VCaP (cell line): ENCODE results near the gene NLRC4.
"Not testable (repeated sequence)": the region's sequence is repeated elsewhere in the genome, so short reads cannot be mapped to it uniquely, and the experiment has no call there.

Experiments
- H3K27ac ChIP-seq: fragments of 450-650 bp; 2 replicates; pipeline ENCODE4 v1.5.1; 2017
- TF ChIP-seq, protein P1 (sequence below): fragments of 450-650 bp; conservative IDR thresholded peaks from 2 replicates; pipeline ENCODE4 v1.5.1; 2017; ENCODE audit warnings: mild to moderate bottlenecking, moderate library complexity

NLRC4 gene, protein sequence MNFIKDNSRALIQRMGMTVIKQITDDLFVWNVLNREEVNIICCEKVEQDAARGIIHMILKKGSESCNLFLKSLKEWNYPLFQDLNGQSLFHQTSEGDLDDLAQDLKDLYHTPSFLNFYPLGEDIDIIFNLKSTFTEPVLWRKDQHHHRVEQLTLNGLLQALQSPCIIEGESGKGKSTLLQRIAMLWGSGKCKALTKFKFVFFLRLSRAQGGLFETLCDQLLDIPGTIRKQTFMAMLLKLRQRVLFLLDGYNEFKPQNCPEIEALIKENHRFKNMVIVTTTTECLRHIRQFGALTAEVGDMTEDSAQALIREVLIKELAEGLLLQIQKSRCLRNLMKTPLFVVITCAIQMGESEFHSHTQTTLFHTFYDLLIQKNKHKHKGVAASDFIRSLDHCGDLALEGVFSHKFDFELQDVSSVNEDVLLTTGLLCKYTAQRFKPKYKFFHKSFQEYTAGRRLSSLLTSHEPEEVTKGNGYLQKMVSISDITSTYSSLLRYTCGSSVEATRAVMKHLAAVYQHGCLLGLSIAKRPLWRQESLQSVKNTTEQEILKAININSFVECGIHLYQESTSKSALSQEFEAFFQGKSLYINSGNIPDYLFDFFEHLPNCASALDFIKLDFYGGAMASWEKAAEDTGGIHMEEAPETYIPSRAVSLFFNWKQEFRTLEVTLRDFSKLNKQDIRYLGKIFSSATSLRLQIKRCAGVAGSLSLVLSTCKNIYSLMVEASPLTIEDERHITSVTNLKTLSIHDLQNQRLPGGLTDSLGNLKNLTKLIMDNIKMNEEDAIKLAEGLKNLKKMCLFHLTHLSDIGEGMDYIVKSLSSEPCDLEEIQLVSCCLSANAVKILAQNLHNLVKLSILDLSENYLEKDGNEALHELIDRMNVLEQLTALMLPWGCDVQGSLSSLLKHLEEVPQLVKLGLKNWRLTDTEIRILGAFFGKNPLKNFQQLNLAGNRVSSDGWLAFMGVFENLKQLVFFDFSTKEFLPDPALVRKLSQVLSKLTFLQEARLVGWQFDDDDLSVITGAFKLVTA

DNA sequence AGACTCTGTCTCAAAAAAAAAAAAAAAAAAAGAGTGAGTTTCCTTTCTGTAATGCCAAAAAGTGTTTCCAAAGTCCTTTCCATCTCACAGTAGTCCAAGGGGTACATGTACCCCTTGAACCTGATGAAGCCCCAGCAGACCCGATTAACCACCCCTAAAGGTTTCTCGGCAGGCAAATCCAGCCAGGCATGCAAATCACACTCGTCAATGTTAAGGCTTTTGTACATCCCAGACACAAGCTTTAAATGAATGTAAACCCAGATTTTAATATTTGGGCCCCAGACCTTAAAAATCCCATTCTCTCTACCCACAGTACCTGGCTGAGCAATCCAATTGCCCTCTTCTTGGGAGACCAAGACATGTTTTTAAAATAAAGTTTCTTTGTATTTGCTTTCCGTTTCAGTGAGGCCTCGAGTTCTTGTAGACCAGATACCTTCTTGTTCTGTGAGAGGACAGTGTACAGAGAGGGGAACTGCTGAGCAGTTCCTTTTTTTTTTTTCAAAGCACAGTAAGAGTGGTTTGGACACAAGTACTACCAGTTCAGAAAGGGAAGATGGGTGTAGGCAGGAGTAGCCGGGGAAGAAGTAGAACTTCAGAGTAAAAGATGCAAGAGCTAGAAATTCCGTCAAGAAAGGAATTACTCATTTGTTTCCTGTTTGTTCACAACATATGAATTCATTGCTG is at the start of gene NLRC4:
Gene NLRC4 (minus strand): TSS at position 465 of the 684 bp plus-strand sequence. CDS start 8,111 bp downstream, outside the sequence.
- TF ChIP-seq, protein P1, sequence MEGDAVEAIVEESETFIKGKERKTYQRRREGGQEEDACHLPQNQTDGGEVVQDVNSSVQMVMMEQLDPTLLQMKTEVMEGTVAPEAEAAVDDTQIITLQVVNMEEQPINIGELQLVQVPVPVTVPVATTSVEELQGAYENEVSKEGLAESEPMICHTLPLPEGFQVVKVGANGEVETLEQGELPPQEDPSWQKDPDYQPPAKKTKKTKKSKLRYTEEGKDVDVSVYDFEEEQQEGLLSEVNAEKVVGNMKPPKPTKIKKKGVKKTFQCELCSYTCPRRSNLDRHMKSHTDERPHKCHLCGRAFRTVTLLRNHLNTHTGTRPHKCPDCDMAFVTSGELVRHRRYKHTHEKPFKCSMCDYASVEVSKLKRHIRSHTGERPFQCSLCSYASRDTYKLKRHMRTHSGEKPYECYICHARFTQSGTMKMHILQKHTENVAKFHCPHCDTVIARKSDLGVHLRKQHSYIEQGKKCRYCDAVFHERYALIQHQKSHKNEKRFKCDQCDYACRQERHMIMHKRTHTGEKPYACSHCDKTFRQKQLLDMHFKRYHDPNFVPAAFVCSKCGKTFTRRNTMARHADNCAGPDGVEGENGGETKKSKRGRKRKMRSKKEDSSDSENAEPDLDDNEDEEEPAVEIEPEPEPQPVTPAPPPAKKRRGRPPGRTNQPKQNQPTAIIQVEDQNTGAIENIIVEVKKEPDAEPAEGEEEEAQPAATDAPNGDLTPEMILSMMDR: no peak
- no peak within 1 kb of the TSS for H3K27ac ChIP-seq

DNA sequence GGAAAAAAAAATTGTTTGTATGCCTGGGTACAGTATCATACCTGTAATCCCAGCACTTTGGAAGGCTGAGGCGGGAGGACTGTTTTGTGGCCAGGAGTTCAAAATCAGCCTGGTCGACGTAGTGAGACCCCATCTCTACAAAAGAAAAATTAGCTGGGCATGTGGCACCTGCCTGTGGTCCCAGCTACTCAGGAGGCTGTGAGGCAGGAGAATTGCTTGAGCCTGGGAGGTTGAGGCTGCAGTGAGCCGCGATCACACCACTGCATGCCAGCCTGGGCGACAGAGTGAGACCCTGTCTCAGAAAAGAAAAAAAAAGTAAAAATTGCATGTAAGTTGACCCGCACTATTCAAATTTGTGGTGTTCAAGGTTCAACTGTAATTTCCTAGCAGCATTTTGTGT is 45.9 kb upstream of the NLRC4 start:
- TF ChIP-seq, protein P1: no peak
- H3K27ac ChIP-seq: no peak overlapping the region

DNA sequence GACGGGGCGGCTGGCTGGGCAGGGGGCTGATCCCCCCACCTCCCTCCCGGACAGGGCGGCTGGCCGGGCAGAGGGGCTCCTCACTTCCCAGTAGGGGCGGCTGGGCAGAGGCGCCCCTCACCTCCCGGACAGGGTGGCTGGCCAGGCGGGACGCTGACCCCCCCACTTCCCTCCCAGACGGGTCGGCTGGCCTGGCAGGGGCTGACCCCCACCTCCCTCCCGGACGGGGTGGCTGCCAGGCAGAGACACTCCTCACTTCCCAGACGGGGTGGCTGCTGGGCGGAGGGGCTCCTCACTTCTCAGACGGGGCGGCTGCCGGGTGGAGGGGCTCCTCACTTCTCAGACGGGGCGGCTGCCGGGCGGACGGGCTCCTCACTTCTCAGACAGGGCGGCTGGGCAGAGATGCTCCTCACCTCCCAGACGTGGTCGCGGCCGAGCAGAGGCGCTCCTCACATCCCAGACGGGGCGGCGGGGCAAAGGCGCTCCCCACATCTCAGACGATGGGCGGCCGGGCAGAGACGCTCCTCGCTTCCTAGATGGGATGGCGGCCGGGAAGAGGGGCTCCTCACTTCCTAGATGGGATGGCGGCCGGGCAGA is 29.4 kb upstream of the NLRC4 start:
- not testable (repeated sequence) for H3K27ac ChIP-seq

DNA sequence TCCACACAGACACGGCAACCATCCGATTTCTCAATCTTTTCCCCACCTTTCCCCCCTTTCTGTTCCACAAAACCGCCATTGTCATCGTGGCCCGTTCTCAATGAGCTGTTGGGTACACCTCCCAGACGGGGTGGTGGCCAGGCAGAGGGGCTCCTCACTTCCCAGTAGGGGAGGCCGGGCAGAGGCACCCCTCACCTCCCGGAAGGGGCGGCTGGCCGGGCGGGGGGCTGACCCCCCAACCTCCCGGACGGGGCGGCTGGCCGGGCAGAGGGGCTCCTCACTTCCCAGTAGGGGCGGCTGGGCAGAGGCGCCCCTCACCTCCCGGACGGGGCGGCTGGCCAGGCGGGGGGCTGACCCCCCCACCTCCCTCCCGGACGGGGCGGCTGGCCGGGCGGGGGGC is 28.8 kb upstream of the NLRC4 start:
- not testable (repeated sequence) for H3K27ac ChIP-seq

DNA sequence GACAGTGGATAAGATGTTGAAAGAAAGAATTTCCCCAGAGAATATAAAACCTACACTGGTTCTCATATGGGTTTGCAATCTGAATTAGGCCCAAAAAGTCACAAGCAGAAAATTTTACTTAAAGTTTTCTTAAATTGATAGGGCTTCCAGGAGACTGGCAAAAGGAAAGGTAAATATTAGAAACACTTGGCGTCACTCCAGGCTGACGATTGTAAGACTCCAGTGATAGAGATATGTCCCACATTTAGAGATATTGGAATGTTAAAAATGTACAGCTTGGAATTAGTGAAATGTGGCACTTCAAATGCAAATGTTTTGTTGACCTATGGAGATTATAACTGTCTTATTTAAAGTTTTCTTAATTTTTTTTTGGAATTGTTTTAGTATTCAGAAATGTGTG is 27.1 kb upstream of the NLRC4 start:
- H3K27ac ChIP-seq: no peak overlapping the region
- TF ChIP-seq, protein P1: no peak

DNA sequence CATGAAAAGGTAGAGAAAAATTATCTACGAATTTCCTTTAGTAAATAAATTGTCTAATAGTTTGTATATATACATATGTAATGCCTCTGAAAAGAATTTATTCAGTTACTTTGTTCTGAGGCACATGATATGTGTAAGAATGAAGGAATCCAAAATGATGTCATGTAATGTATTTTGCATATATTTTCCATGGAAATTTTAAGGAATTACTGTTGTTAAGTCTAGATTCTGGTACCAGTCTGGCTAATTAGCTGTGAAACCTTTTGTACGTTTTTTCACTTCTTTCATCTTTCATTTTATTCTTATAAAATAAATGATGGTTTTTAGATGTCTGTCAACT is 25.3 kb upstream of the NLRC4 start:
- no peak overlapping the region for H3K27ac ChIP-seq
- TF ChIP-seq, protein P1: no peak

DNA sequence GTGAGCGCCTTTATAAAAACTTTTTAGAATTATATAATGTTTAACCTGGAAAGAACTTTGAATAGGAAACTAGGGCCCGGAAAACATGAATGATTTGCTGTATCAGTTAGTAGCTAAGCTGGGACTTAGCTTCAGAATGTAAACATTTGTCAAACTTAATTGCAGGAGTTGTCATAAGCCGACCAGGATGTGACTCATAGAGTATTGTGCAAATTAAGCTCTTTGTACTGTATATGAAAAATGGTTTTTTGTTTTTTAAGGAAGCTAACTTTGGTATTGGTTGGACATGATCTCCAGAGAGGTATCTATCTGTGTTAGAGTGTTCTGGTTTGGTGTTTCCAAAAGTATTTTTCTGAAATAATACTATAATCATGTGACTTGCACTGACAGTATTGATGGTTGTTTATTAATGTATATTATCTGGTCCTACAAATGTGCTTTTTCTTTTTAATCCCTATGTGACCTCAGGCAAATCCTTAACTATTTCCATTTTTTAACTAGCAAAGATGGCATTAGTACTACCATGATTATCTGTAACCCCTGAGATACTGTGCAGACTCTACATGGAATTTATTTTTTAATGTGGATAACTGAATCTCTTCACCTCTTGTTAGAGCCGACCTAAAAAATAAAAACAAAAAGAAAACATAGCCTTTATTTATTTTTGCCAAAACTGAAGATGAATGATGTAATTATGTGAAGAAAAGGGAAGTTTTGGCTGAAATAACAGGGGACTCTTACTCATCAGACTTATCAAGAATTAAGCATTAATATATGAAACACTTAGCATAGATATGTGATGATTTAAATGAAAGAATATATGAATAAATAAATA is 24.7 kb upstream of the NLRC4 start:
- TF ChIP-seq, protein P1: no peak
- H3K27ac ChIP-seq: no peak overlapping the region
